ENCODE data around the gene ENOPH1.
"Not testable (repeated sequence)": the region's sequence is repeated elsewhere in the genome, so short reads cannot be mapped to it uniquely, and the experiment has no call there.

Gene ENOPH1

DNA sequence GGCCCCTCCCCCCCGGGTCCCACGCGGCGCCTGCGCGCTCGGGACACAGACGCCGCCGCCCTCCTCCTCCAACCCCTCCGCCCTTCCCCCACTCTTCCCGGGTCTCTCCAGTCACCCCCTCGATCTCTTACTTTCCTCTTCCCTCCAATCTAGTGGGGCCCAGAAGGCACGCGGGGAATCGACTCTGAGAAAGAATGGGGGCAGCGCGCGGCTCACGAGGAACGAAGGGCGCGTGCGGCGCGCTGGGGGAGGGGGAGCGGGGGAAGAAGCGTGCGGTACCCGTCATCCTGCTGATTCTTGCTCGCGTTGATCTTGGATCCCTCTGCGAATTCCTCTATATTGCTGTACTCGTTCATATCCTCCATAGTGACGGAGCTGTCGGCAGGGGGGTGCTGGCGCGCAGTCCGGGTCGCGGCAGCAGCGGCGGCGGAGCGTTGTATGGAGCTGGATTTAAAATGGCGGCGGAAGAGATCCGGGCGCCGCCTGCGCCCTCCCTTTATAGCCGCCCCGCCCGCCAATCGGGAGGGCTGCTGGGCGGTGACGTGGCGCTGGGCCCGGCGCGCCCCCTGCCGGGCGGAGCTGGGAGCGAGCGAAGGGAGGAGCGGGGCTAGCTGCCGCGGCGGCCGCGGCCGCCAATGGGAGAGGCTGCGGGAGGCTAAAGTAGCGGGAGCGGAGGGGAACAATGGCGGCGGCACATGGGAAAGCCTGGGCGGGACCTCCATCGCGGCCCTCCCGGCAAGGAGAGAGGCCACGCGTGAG lies 1.2 kb upstream of the ENOPH1 start:
- DNase-seq: peak; percentile 88

DNA sequence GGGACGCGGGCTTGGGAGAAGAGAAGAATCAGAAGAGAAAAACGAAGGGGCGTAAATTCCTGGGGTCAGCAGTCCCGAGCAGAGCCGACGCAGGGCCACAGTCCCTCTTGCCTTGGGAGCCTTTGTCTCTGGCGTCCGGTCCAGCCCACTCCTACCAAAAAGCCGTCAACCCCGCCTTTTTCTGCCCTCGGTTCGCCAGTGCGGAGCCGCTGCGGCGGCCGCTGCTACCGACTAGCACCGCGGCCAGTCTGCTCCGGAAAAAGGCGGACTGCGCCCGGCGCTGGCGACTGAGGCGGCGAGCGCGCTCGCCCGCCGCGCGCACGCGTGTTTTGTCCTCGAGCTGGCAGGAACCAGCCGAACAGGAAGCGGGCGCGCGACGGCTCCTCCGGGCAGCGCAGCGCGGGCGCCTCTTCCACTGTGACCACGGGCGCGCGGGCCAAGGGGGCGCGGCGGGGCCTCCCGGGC lies 630 bp upstream of the ENOPH1 start:
- DNase-seq: no peak

- peak; percentile 26 for DNase-seq
Measured at GRCh38 chr4:82430964-82431745, 765 bp downstream of the ENOPH1 start.

DNA sequence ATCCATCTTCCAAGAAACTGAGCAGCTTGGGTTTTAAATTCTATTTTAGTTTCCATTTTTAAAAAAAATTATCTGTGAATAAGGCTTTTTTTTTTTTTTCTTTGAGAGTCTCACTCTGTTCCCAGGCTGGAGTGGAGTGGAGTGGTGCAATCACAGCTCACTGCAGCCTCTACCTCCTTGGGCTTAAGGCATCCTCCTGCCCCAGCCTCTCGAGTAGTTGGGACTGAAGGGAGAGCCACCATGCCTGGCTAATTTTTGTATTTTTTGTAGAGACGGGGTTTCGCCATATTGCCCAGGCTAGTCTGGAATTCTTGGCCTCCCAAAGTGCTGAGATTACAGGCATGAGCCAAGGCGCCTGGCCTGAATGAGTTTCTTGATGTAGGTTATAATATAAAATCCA lies 1.4 kb downstream of the ENOPH1 start:
- no peak for DNase-seq

GRCh38 chr4:82432596-82432995 lies 2.2 kb downstream of the ENOPH1 start:
- no peak for DNase-seq

DNA sequence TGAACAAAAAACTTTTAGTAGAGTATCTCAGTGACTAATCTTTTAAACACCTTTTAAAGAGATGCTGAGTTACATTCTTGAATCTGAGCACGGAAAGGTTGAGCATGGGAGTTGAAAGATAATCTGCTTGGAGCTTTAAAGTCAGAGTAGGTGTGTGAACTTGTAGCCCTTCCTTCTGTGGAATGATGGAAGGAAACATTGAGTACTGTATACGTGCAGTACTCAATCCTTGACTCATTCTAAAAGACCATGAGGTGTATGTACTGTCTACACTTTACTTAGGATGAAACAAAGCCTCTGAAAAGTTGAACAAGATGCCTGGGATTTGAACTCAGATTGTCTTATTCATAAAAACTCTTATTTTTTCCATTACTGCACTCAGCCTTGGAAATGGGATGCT lies 3.4 kb downstream of the ENOPH1 start:
- DNase-seq: no peak

- no peak for DNase-seq
Measured at GRCh38 chr4:82434949-82435348, 4.6 kb downstream of the ENOPH1 start.

GRCh38 chr4:82436130-82436529 lies 5.7 kb downstream of the ENOPH1 start:
- no peak for DNase-seq

GRCh38 chr4:82436780-82437179 lies 6.4 kb downstream of the ENOPH1 start:
- no peak for DNase-seq

DNA sequence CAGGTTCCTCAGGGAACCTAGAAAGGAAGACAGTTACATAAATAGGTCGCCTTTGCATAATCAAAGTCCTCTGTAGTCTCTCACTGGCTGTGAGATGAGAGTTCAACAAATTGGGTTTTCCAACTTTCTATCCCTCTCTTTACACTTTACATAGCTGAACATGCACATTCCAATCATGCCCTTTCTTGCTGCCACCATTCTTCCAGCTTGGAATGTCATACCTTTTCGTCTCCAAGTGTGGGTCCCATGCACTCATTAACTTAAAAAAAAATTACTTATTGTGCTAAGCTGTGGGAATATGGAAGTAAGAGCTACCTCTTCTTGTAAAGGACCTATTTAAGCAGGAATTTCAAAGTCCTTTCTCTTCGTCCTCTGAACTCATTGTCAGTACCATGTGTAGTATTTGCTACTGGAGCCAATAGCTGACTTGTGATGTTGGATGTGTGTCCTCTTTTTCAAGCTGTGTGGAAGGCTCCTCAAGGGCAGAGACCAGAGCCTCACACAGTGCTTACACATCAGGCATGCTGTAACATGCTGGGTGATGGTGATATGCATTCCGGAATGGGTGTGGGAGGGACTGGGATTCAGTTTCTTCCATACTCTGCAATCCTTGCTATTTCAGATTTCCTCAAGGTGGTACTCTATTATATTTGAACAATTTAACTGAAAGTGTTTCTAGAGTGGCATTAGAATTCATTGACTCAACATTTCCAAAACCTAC lies 7.1 kb downstream of the ENOPH1 start:
- DNase-seq: no peak

GRCh38 chr4:82439088-82439487 lies 8.7 kb downstream of the ENOPH1 start:
- no peak for DNase-seq

GRCh38 chr4:82447886-82448285 lies 17.5 kb downstream of the ENOPH1 start:
- no peak for DNase-seq

- no peak for DNase-seq
Measured at GRCh38 chr4:82450966-82451755, 20.8 kb downstream of the ENOPH1 start.

DNA sequence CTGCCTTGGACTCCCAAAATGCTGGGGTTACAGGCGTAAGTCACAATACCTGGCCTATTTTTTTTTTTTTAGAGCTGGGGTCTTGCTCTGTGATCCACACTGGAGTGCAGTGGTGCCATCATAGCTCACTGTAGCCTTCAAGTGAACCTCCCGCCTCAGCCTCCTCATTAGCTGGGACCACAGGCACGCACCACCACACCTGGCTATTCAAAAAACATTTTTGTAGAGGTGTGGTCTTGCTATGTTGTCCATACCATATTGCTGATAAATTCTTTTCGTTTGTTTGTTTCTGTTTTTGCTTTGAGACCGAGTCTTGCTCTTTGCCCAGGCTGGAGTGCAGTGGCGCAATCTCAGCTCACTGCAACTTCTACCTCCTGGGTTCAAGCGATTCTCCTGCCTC lies 21.6 kb downstream of the ENOPH1 start:
- DNase-seq: no peak

- no peak for DNase-seq
Measured at GRCh38 chr4:82457266-82457665, 26.9 kb downstream of the ENOPH1 start.

DNA sequence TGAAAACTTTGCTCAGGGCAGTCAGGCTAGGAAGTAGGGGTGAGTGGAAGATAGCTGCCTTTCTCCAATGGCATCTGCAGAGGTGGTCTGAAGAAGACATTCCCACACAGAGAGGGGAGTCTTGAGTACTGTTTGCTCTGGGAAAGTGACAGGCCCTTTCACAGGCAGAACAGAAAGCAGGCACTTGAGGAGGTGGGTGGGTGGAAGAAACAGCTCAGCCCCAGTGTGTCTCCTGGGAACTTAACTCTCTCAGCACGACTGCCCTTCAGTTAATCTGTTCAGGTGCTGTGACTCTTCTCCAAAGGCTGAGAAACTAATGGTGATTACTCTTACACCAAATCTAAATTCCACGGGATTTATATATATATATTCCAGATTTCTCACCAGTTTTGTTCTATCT lies 28.3 kb downstream of the ENOPH1 start:
- no peak for DNase-seq

- DNase-seq: no peak
Measured at GRCh38 chr4:82461710-82462109, 31.3 kb downstream of the ENOPH1 start.

- DNase-seq: peak; percentile 82
Measured at GRCh38 chr4:82462415-82462831, 32.0 kb downstream of the ENOPH1 start.

GRCh38 chr4:82463221-82463620 lies 32.8 kb downstream of the ENOPH1 start:
- no peak for DNase-seq

DNA sequence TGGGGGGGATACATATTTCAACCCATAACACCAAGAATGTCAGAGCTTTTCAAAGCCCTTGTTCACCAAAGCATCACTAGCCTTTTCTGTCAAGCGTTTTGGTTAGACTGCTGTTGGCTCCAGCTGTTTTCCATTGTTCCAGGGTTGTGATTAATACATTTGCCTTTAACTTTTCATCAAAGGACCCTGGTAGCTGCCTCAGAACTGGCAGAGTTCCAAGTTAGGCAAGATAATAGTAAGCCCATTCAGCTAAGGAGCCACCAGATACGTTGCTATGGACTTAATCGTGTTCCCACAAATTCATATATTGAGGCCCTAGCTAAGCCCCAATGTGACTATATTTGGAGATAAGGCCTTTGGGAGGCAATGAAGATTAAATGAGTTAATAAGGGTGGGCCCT lies 37.1 kb downstream of the ENOPH1 start:
- DNase-seq: no peak

GRCh38 chr4:82469791-82470345 lies 39.5 kb downstream of the ENOPH1 start:
- DNase-seq: no peak

DNA sequence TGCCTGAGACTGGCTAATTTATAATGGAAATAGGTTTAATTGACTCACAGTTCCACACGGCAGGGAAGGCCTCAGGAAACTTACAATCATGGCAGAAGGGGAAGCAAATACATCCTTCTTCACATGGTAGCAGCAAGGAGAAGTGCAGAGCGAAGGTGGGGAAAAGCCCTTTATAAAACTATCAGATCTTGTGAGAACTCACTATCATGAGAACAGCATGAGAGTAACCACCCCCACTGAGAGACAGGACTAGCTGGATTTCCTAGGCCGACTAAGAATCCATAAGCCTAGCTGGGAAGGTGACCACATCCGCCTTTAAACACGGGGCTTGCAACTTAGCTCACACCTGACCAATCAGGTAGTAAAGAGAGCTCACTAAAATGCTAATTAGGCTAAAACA lies 42.7 kb downstream of the ENOPH1 start:
- not testable (repeated sequence) for DNase-seq
